ENCODE results near the gene UGP2.
"Not testable (repeated sequence)": the region's sequence is repeated elsewhere in the genome, so short reads cannot be mapped to it uniquely, and the experiment has no call there.

UGP2 gene

GRCh38 chr2:63845866-63846265 is 4.2 kb downstream of the UGP2 start:
- no CpG with 5 or more reads among the region's 3 CpGs for WGBS (ENCODE audit: extremely low coverage, insufficient coverage, insufficient read length)
- Histone ChIP-seq H3K36me3 (ENCODE audit: control insufficient read depth in 1 of 2, insufficient read depth in 2 of 2, low read length in 2 of 2) (no peaks in the 10 kb centered on the region), H3K27ac (ENCODE audit: low read depth, low read length) (peak overlapping the region; percentile 93), H3K9ac (ENCODE audit: low read length) (no peak overlapping the region), H3K4ac (ENCODE audit: low read depth, low read length) (peak overlapping the region; percentile 62), H4K91ac (ENCODE audit: low read depth, low read length) (peak overlapping the region; percentile 65), H2BK12ac (ENCODE audit: low read length) (peak overlapping the region; percentile 58), H2BK120ac (ENCODE audit: insufficient read depth, low read length, poor library complexity) (peak overlapping the region; percentile 86), H3K23ac (ENCODE audit: low read length) (no peak overlapping the region), H3K4me1 (ENCODE audit: control insufficient read depth in 1 of 2, insufficient read depth in 2 of 2, low read length in 2 of 2) (peaks cover 7 to 19% of the 10 kb centered on the region in 2 experiments), H4K8ac (ENCODE audit: low read depth, low read length) (peak overlapping the region; percentile 47), H3K79me2 (ENCODE audit: control insufficient read depth, insufficient read depth, low read length, poor library complexity) (peaks cover 24% of the 10 kb centered on the region), H3K4me2 (ENCODE audit: low read length) (peak overlapping the region; percentile 50), H3K27me3 (ENCODE audit: insufficient read depth, low read length) (no peaks in the 10 kb centered on the region), H3K79me1 (ENCODE audit: low read length) (peaks cover 18% of the 10 kb centered on the region), H4K12ac (ENCODE audit: low read depth, low read length) (no peak overlapping the region), H3K4me3 (ENCODE audit: low read depth, low read length) (no peak overlapping the region), H2BK5ac (ENCODE audit: low read depth, low read length, poor library complexity) (peak overlapping the region; percentile 93), H3K9me3 (ENCODE audit: insufficient read depth, low read depth, low read length) (no peaks in the 10 kb centered on the region), H2AK5ac (ENCODE audit: low read length) (no peak overlapping the region), H3K18ac (ENCODE audit: low read length) (no peak overlapping the region), H2AFZ (ENCODE audit: insufficient read depth, low read length, poor library complexity) (no peak overlapping the region), H3K14ac (ENCODE audit: low read length) (peak overlapping the region; percentile 44)
- peak; percentile 22 to 74 for DNase-seq

DNA sequence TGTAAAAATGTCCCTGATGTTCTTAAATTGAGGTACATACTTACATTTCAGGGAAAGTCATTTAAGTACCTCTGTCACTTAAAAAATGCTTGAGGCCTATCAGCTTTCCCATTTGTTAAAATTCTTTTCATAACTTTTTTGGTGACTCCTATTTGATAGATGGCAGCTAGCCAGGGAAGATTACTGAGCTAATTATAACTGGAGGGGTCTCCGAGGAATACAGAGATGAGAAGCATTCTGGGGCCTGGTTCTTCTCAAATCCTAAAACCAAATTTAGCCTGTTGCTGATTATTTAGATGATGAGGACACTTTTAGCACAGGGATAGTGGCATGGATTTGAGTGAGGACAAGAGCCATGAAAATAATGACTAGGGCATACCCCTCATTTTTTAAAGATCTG is 4.8 kb downstream of the UGP2 start:
- H3K9me3 ChIP-seq (ENCODE audit: insufficient read depth, low read depth, low read length): no peaks in the 10 kb centered on the region
- H4K8ac ChIP-seq (ENCODE audit: low read depth, low read length): no peak overlapping the region
- H4K91ac ChIP-seq (ENCODE audit: low read depth, low read length): no peak overlapping the region
- no peak for DNase-seq
- H3K4ac ChIP-seq (ENCODE audit: low read depth, low read length): no peak overlapping the region
- peaks cover 7 to 19% of the 10 kb centered on the region in 2 experiments for H3K4me1 ChIP-seq (ENCODE audit: control insufficient read depth in 1 of 2, insufficient read depth in 2 of 2, low read length in 2 of 2)
- no CpG with 5 or more reads among the region's 1 CpG for WGBS (ENCODE audit: extremely low coverage, insufficient coverage, insufficient read length)
- no peak overlapping the region for H2BK12ac ChIP-seq (ENCODE audit: low read length)
- no peak overlapping the region for H3K23ac ChIP-seq (ENCODE audit: low read length)
- H3K79me1 ChIP-seq (ENCODE audit: low read length): peaks cover 12% of the 10 kb centered on the region
- no peak overlapping the region for H2BK120ac ChIP-seq (ENCODE audit: insufficient read depth, low read length, poor library complexity)
- H3K14ac ChIP-seq (ENCODE audit: low read length): no peak overlapping the region
- H2AK5ac ChIP-seq (ENCODE audit: low read length): no peak overlapping the region
- no peaks in the 10 kb centered on the region for H3K36me3 ChIP-seq (ENCODE audit: control insufficient read depth in 1 of 2, insufficient read depth in 2 of 2, low read length in 2 of 2)
- H3K27ac ChIP-seq (ENCODE audit: low read depth, low read length): peak overlapping the region; percentile 47
- H2BK5ac ChIP-seq (ENCODE audit: low read depth, low read length, poor library complexity): no peak overlapping the region
- H3K79me2 ChIP-seq (ENCODE audit: control insufficient read depth, insufficient read depth, low read length, poor library complexity): peaks cover 18% of the 10 kb centered on the region
- H3K4me2 ChIP-seq (ENCODE audit: low read length): peak overlapping the region; percentile 41
- H2AFZ ChIP-seq (ENCODE audit: insufficient read depth, low read length, poor library complexity): no peak overlapping the region
- no peak overlapping the region for H3K4me3 ChIP-seq (ENCODE audit: low read depth, low read length)
- no peak overlapping the region for H4K12ac ChIP-seq (ENCODE audit: low read depth, low read length)
- H3K27me3 ChIP-seq (ENCODE audit: insufficient read depth, low read length): no peaks in the 10 kb centered on the region
- H3K9ac ChIP-seq (ENCODE audit: low read length): no peak overlapping the region
- H3K18ac ChIP-seq (ENCODE audit: low read length): no peak overlapping the region

DNA sequence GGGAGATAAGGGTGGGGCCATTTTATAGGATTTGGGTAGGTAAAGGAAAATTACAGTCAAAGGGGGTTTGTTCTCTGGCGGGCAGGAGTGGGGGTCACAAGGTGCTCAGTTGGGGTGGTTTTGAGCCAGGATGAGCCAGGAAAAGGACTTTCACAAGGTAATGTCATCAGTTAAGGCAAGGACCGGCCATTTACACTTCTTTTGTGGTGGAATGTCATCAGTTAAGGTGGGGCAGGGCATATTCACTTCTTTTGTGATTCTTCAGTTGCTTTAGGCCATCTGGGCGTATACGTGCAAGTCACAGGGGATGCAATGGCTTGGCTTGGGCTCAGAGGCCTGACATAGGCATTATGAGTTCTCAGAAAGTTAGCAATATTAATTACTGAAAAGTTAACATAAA is 5.9 kb downstream of the UGP2 start:
- not testable (repeated sequence) for H3K4me2 ChIP-seq (ENCODE audit: low read length); H2AFZ ChIP-seq (ENCODE audit: insufficient read depth, low read length, poor library complexity); H3K18ac ChIP-seq (ENCODE audit: low read length); DNase-seq; H3K9ac ChIP-seq (ENCODE audit: low read length); H4K8ac ChIP-seq (ENCODE audit: low read depth, low read length); H3K23ac ChIP-seq (ENCODE audit: low read length); H3K14ac ChIP-seq (ENCODE audit: low read length); H3K4me3 ChIP-seq (ENCODE audit: low read depth, low read length); H3K36me3 ChIP-seq (ENCODE audit: control insufficient read depth in 1 of 2, insufficient read depth in 2 of 2, low read length in 2 of 2); H3K27me3 ChIP-seq (ENCODE audit: insufficient read depth, low read length); H3K9me3 ChIP-seq (ENCODE audit: insufficient read depth, low read depth, low read length); H2AK5ac ChIP-seq (ENCODE audit: low read length); H2BK12ac ChIP-seq (ENCODE audit: low read length); H4K12ac ChIP-seq (ENCODE audit: low read depth, low read length); H2BK120ac ChIP-seq (ENCODE audit: insufficient read depth, low read length, poor library complexity); H2BK5ac ChIP-seq (ENCODE audit: low read depth, low read length, poor library complexity); H3K79me1 ChIP-seq (ENCODE audit: low read length)
- H4K91ac ChIP-seq (ENCODE audit: low read depth, low read length): peak overlapping the region; percentile 43
- H3K4me1 ChIP-seq (ENCODE audit: control insufficient read depth in 1 of 2, insufficient read depth in 2 of 2, low read length in 2 of 2): peaks cover 7 to 19% of the 10 kb centered on the region in 2 experiments
- H3K4ac ChIP-seq (ENCODE audit: low read depth, low read length): peak overlapping the region; percentile 93
- peak overlapping the region; percentile 10 for H3K27ac ChIP-seq (ENCODE audit: low read depth, low read length)
- WGBS (ENCODE audit: extremely low coverage, insufficient coverage, insufficient read length): no CpG with 5 or more reads among the region's 4 CpGs
- H3K79me2 ChIP-seq (ENCODE audit: control insufficient read depth, insufficient read depth, low read length, poor library complexity): peaks cover 14% of the 10 kb centered on the region

DNA sequence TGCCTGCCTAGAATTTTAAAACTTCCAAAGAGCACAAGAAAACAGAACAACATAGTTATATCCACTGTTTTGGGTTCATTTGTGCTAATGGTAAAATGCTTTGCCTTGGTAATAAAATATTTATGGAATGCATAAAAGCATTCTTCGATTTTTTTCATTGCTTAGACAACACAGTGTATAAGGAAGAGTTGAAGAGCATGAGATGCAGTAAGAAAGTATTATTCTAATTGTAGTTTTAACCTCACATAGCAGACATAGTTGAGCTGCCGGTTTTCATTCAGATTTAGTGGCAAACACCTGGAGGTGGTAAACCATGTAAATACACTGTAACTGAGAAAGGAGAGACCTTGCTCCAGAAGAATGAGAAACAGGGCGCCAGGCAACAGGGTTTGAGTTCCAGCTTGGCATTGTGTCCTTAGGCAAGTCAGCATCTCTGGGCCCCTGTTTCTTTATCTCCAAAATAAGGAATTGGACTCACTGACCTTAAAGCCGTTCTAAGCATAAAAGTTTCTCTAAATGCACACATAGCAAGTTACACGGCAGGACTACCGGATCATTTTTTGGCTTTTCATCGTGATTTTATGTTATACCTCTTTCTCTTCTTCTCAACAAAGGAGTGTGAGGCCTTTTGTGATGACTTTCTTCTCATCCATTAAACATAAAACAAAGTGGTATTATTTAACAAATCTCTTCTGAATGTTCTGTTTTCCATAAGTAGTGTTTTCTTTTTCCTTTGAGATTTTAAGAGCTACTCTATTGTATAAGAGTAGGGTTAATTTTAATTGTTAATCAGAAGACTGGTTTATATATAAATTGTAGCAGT is 7.9 kb downstream of the UGP2 start:
- Histone ChIP-seq H3K9ac (ENCODE audit: low read length) (no peak overlapping the region), H3K27ac (ENCODE audit: low read depth, low read length) (no peak overlapping the region), H2AK5ac (ENCODE audit: low read length) (no peak overlapping the region), H3K79me1 (ENCODE audit: low read length) (peaks cover 2% of the 10 kb centered on the region), H3K36me3 (ENCODE audit: control insufficient read depth in 1 of 2, insufficient read depth in 2 of 2, low read length in 2 of 2) (peaks cover 0 to 2% of the 10 kb centered on the region in 2 experiments), H2BK5ac (ENCODE audit: low read depth, low read length, poor library complexity) (no peak overlapping the region), H3K79me2 (ENCODE audit: control insufficient read depth, insufficient read depth, low read length, poor library complexity) (peaks cover 10% of the 10 kb centered on the region), H2BK120ac (ENCODE audit: insufficient read depth, low read length, poor library complexity) (no peak overlapping the region), H3K27me3 (ENCODE audit: insufficient read depth, low read length) (no peaks in the 10 kb centered on the region), H3K9me3 (ENCODE audit: insufficient read depth, low read depth, low read length) (no peaks in the 10 kb centered on the region), H3K4me2 (ENCODE audit: low read length) (peak overlapping the region; percentile 22), H3K14ac (ENCODE audit: low read length) (no peak overlapping the region), H3K4ac (ENCODE audit: low read depth, low read length) (peak overlapping the region; percentile 67), H2AFZ (ENCODE audit: insufficient read depth, low read length, poor library complexity) (no peak overlapping the region), H4K8ac (ENCODE audit: low read depth, low read length) (no peak overlapping the region), H3K4me3 (ENCODE audit: low read depth, low read length) (no peak overlapping the region), H3K18ac (ENCODE audit: low read length) (no peak overlapping the region), H4K12ac (ENCODE audit: low read depth, low read length) (no peak overlapping the region), H3K4me1 (ENCODE audit: control insufficient read depth in 1 of 2, insufficient read depth in 2 of 2, low read length in 2 of 2) (peaks cover 6 to 18% of the 10 kb centered on the region in 2 experiments), H3K23ac (ENCODE audit: low read length) (no peak overlapping the region), H2BK12ac (ENCODE audit: low read length) (no peak overlapping the region), H4K91ac (ENCODE audit: low read depth, low read length) (no peak overlapping the region)
- DNase-seq: peak in 1 of 2 donors; percentile 34
- WGBS (ENCODE audit: extremely low coverage, insufficient coverage, insufficient read length): no CpG with 5 or more reads among the region's 7 CpGs

All from trophoblast cell (in vitro differentiated cells and primary cell).